ENCODE data around the gene RHPN2. TPM values are rescaled to one million over a fixed set of nuclear protein-coding genes. Genes with fewer than 3 reads are reported as not detected.
"Not testable (repeated sequence)": the region's sequence is repeated elsewhere in the genome, so short reads cannot be mapped to it uniquely, and the experiment has no call there.

RHPN2 gene
- total RNA-seq, 1 donor = under 0.01 TPM

GRCh38 chr19:33035461-33035860, 29.2 kb downstream of the RHPN2 start:
- no peak for DNase-seq (ENCODE audit: low read depth in 2 of 3, low spot score in 2 of 3)

- no peak for DNase-seq (ENCODE audit: low read depth in 2 of 3, low spot score in 2 of 3)
Measured at GRCh38 chr19:33032218-33032781, 32.4 kb downstream of the RHPN2 start.

- DNase-seq (ENCODE audit: low read depth in 2 of 3, low spot score in 2 of 3) = no peak
Measured at GRCh38 chr19:33029746-33030303, 34.9 kb downstream of the RHPN2 start.

GRCh38 chr19:33026602-33027001, 38.1 kb downstream of the RHPN2 start:
- not testable (repeated sequence) for DNase-seq (ENCODE audit: low read depth in 2 of 3, low spot score in 2 of 3)

- not testable (repeated sequence) for DNase-seq (ENCODE audit: low read depth in 2 of 3, low spot score in 2 of 3)
Measured at GRCh38 chr19:33025468-33026238, 39.0 kb downstream of the RHPN2 start.

- DNase-seq (ENCODE audit: low read depth in 2 of 3, low spot score in 2 of 3) = no peak
Measured at GRCh38 chr19:33024398-33024797, 40.3 kb downstream of the RHPN2 start.

- DNase-seq (ENCODE audit: low read depth in 2 of 3, low spot score in 2 of 3) = no peak
Measured at GRCh38 chr19:33022472-33023116, 42.1 kb downstream of the RHPN2 start.

GRCh38 chr19:33010891-33011290, 53.8 kb downstream of the RHPN2 start:
- not testable (repeated sequence) for DNase-seq (ENCODE audit: low read depth in 2 of 3, low spot score in 2 of 3)

- DNase-seq (ENCODE audit: low read depth in 2 of 3, low spot score in 2 of 3) = no peak
Measured at GRCh38 chr19:33008738-33009137, 56.0 kb downstream of the RHPN2 start.

- no peak for DNase-seq (ENCODE audit: low read depth in 2 of 3, low spot score in 2 of 3)
Measured at GRCh38 chr19:33005440-33005839, 59.2 kb downstream of the RHPN2 start.

GRCh38 chr19:33003424-33004024, 61.2 kb downstream of the RHPN2 start:
- not testable (repeated sequence) for DNase-seq (ENCODE audit: low read depth in 2 of 3, low spot score in 2 of 3)

- DNase-seq (ENCODE audit: low read depth in 2 of 3, low spot score in 2 of 3) = not testable (repeated sequence)
Measured at GRCh38 chr19:33002126-33002865, 62.4 kb downstream of the RHPN2 start.

- no peak for DNase-seq (ENCODE audit: low read depth in 2 of 3, low spot score in 2 of 3)
Measured at GRCh38 chr19:33000910-33001309, 63.8 kb downstream of the RHPN2 start.

GRCh38 chr19:33000510-33000909, 64.2 kb downstream of the RHPN2 start:
- no peak for DNase-seq (ENCODE audit: low read depth in 2 of 3, low spot score in 2 of 3)

GRCh38 chr19:32998722-32999121, 66.0 kb downstream of the RHPN2 start:
- no peak for DNase-seq (ENCODE audit: low read depth in 2 of 3, low spot score in 2 of 3)

- DNase-seq (ENCODE audit: low read depth in 2 of 3, low spot score in 2 of 3) = no peak
Measured at GRCh38 chr19:32997716-32998355, 66.9 kb downstream of the RHPN2 start.

- DNase-seq (ENCODE audit: low read depth in 2 of 3, low spot score in 2 of 3) = not testable (repeated sequence)
Measured at GRCh38 chr19:32997061-32997464, 67.6 kb downstream of the RHPN2 start.

- DNase-seq (ENCODE audit: low read depth in 2 of 3, low spot score in 2 of 3) = not testable (repeated sequence)
Measured at GRCh38 chr19:32995966-32996365, 68.7 kb downstream of the RHPN2 start.

- no peak for DNase-seq (ENCODE audit: low read depth in 2 of 3, low spot score in 2 of 3)
Measured at GRCh38 chr19:32988724-32989123, 76.0 kb downstream of the RHPN2 start.

GRCh38 chr19:32988254-32988653, 76.4 kb downstream of the RHPN2 start:
- DNase-seq (ENCODE audit: low read depth in 2 of 3, low spot score in 2 of 3) = not testable (repeated sequence)

All from hematopoietic multipotent progenitor cell (in vitro differentiated cells).